Hepatocyte (in vitro differentiated cells): ENCODE data around the gene CALHM1.

Source experiments
- CTCF ChIP-seq: fragments of 200-600 bp; sonication (generic); IDR thresholded peaks from 2 replicates; pipeline ENCODE4 v1.5.1; 2016; ENCODE audit warnings: antibody characterized with exemption, mild to moderate bottlenecking; ENCODE audit not compliant: poor library complexity
- EZH2 ChIP-seq: fragments of 200-600 bp; sonication (generic); IDR thresholded peaks from 2 replicates; pipeline ENCODE4 v1.6.1; 2016; ENCODE audit warnings: antibody characterized with exemption, mild to moderate bottlenecking, borderline replicate concordance
- EZH2phosphoT487 ChIP-seq: fragments of 200-600 bp; sonication (generic); IDR thresholded peaks from one replicate; pipeline ENCODE4 v1.6.1; 2018; ENCODE audit warnings: antibody characterized with exemption, mild to moderate bottlenecking, low read depth, moderate library complexity; ENCODE audit not compliant: unreplicated experiment, severe bottlenecking

DNA sequence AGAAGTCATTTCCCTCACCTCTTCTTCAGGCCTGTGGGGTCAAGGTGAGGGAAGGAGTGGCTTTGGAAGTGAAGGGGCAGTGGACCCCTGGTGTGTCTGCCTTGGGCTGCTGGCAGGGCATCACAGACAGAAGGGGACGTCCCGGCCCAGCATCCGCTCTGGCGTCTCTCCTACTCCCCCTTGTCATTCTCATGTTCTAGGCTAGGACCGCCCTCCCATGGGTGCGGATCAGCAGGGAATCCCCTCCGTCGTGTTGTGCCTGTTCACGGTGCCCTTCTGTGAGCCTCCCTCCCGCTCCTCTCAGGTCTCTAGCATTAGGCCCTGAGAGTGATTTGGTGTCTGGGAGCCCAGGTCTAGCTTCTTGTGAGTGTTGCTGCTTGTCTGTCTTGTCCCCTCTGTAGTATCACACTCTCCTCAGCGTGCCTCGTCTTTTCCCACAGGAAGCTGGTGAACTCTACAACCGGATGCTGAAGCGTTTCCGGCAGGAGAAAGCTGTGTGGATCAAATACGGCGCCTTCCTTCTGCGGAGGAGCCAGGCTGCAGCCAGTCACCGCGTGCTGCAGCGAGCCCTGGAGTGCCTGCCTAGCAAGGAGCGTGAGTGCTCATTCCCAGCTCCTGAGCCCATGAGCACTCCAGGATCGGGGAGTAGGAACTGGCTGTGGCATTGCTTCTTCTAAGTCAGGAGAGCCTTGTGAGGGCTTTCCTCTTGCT lies 15.1 kb downstream of the CALHM1 start:
- TF ChIP-seq CTCF (no peak), EZH2 (no peak), EZH2phosphoT487 (no peak)
